Measurements from ENCODE around the gene PSMB9.

Gene PSMB9

DNA sequence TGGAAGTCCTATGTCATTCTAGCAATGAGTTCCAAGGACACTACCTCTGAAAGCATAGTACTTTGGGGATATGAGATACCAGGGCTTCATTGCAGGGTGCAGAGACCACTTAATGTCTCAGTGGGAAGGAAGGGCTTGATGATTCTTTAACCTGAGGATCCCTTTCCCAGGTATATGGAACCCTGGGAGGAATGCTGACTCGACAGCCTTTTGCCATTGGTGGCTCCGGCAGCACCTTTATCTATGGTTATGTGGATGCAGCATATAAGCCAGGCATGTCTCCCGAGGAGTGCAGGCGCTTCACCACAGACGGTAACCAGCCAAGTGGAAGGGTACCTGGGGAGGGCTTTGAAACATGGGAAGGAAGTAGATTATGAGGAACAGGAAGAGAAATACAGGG is 4.2 kb downstream of the PSMB9 start:
- TF ChIP-seq, protein P1, sequence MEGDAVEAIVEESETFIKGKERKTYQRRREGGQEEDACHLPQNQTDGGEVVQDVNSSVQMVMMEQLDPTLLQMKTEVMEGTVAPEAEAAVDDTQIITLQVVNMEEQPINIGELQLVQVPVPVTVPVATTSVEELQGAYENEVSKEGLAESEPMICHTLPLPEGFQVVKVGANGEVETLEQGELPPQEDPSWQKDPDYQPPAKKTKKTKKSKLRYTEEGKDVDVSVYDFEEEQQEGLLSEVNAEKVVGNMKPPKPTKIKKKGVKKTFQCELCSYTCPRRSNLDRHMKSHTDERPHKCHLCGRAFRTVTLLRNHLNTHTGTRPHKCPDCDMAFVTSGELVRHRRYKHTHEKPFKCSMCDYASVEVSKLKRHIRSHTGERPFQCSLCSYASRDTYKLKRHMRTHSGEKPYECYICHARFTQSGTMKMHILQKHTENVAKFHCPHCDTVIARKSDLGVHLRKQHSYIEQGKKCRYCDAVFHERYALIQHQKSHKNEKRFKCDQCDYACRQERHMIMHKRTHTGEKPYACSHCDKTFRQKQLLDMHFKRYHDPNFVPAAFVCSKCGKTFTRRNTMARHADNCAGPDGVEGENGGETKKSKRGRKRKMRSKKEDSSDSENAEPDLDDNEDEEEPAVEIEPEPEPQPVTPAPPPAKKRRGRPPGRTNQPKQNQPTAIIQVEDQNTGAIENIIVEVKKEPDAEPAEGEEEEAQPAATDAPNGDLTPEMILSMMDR (conservative IDR thresholded peaks at IDR 0.05; ENCODE audit: low read length), result no peak
- DNase-seq (ENCODE audit: low read depth), result no peak
- no peak overlapping the region for H3K4me3 ChIP-seq (ENCODE audit: low read length)

DNA sequence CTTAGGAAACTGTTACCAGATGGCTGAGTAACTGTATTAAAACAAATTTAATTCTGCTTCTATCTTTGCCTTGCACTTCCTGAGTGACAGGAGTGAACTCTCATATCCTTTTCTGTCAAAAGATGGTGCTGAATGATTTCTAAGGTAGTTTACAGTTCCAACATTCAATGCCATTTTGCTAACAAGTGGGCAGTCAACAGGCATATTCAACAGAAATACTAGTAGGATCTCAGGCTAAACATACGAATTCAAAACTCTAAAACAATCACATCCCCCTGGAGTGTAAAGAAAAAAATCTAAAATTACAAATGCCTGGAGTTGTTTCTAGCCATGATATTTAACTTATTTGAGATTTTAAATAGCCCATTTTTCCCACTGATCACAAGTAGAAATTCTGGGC is 6.7 kb downstream of the PSMB9 start:
- TF ChIP-seq, protein P1 (conservative IDR thresholded peaks at IDR 0.05; ENCODE audit: low read length), result no peak
- DNase-seq (ENCODE audit: low read depth), result no peak
- no peak overlapping the region for H3K4me3 ChIP-seq (ENCODE audit: low read length)

DNA sequence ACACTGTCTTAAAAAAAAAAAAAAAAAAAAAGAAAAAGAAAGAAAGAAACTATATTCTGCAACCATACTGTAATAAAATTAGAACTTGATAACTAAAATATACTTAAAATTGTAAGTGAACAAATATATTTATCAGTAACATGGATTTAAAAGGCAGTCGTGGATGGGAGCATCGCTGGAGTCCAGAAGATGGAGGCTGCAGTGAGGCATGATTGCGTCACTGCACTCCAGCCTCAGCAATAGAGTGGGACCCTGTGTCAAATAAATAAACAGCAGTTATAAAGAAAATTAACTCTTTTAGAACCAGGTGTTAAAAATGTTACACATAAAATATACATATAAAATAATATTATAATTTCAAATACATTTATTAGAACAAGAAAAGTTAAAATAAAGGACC is 8.7 kb downstream of the PSMB9 start:
- no peak overlapping the region for H3K4me3 ChIP-seq (ENCODE audit: low read length)
- TF ChIP-seq, protein P1 (conservative IDR thresholded peaks at IDR 0.05; ENCODE audit: low read length), result no peak
- DNase-seq (ENCODE audit: low read depth), result no peak

DNA sequence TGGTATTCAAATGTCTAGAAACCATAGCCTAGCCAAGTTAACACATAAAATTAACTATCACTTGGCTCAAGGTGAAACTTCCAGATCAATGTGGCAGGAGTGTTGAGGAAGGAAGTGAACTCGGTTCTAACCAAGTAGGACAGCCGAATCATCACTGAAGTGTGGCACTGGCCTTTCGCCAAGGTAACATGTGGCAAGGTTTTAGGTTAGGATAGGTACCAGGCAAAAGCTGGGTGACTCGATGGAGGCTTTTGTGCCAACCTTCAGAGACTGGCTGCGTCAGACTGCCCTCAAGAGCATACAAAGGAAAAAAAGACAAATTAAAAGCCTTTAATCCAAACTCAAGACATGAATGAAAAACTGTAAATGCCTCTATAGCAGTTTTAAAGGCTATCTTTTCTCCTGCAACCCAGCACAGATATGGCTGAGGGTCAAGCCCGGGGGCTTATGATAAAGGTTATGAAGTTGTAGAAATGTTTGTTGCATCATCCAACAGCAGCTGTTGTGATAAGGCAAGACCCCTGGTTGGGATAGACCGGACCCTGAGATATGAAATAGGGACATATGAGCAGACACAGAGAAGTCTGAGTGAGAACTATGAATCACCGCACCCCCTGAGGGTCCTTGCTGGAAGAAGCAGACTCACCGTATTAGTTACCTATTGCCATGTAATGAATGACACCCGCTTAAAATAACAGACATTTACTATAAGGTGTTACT is 11.9 kb downstream of the PSMB9 start:
- TF ChIP-seq, protein P1 (conservative IDR thresholded peaks at IDR 0.05; ENCODE audit: low read length), result no peak
- no peak for DNase-seq (ENCODE audit: low read depth)

DNA sequence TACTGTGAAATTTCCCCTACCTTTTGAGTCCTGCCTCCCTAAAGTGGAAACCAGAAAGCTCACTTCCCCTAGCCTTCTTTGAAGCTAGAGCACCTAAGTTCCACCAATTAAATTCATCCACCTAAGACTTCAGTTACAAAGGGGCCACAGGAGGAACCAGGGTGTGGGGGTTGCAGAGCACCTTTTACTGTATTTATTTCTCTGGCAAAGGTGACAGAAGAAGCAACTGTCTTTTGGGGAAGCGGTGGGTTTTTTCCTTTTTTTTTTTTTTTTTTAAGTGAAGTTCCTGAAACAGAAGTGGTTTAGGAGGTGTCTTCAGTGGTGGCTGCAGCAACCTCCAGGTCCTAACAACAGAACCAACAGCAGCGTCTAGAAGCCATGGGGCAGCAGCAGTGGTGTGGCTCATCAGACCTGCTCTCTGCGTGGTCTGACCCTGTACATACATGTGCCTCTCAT is 13.1 kb downstream of the PSMB9 start:
- DNase-seq (ENCODE audit: low read depth), result no peak
- no peak overlapping the region for H3K4me3 ChIP-seq (ENCODE audit: low read length)

More for the DNA sequence above, 11.9 kb downstream of the PSMB9 start:
- H3K4me3 ChIP-seq (ENCODE audit: low read length), result no peak overlapping the region

DNA sequence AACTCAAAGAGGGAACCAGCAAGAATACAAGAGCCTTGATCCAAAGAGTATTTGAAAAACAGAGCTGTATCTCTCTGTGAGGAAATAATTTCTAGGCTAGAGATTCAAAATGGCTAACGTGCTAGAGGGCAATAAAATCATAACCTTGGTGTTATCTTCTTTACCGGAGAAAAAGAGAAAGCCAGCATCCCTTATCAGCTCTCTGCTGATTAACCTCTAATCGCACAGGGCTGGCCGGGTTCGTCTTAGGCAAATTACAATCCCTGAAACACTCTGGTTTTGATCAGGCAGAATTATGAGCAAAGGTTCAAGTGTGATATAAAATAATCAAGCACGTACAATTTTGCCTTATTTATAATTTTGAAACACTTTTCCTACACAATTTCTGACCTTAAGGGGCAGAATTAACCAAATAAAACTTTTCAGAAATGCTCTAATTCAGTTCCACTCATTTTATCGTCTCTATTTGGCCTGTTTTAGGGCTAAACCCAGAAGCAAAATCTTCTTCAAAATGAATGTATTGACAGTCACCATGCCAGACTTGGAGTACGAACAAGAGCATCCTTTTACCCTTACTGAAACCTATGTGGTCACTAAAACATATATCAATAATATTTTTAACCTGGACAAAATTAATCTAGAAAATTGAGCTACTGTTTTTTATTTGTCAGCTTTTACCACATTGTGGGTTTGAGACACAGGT is 13.7 kb downstream of the PSMB9 start:
- no peak overlapping the region for H3K4me3 ChIP-seq (ENCODE audit: low read length)
- TF ChIP-seq, protein P1 (conservative IDR thresholded peaks at IDR 0.05; ENCODE audit: low read length), result no peak
- DNase-seq (ENCODE audit: low read depth), result no peak

More for the DNA sequence above, 13.1 kb downstream of the PSMB9 start:
- TF ChIP-seq, protein P1 (conservative IDR thresholded peaks at IDR 0.05; ENCODE audit: low read length), result no peak
